ENCODE results near the gene TRIO.

Gene TRIO

DNA sequence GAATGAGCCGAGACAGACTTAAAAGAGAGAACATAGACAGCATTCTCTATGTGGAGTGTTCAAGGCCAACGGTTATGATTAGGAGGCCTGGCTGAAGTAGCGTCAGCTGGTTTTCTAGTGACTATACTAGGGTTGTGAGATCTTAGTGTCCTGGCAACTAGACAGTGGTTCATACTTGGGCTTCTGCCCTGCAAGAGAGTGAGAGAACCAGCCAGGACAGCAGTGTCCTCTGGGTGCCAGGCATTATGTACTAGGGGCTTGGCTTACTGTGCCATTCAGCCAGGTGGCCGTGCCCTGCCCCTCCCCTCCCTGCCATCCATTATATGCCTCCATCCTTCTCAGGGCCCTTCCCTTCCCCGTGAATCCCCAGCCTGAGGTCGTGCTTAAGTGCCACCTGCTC lies 56.8 kb downstream of the TRIO start:
- H3K4me1 ChIP-seq, result no peaks in the 10 kb centered on the region

DNA sequence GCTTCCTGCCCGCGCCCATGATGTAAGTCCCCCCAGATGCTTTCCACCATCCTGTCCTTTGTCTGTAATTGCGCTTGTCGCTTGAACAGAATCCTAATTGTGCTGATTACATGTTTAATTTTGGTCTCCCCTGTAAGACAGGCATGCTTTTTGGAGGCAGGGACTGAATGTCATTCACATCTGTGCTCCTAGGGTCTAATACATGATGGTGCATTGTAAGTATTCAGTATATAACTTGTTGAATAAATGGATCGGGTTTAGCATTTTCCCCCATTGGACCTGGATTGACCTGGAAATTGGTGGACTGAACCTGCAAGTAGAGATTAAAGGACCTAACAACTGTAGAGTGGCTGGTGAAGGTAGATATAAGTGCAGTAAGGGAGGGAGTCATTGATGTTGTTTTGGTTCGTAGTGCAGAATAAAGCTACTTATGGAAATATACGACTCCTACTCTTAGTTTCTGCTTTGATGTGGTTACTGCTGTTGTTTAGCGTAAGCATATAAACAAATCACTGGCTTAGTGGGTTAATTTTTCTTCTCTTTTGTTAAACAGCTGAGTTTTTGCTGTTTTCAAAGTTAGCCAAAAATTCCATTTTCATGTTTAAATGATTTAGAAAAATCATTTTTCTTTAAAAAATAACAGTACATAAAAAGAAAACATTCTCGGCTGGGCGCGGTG lies 57.3 kb downstream of the TRIO start:
- no peak overlapping the region for H3K4me2 ChIP-seq (ENCODE audit: low read length)
- TF ChIP-seq, protein P1, sequence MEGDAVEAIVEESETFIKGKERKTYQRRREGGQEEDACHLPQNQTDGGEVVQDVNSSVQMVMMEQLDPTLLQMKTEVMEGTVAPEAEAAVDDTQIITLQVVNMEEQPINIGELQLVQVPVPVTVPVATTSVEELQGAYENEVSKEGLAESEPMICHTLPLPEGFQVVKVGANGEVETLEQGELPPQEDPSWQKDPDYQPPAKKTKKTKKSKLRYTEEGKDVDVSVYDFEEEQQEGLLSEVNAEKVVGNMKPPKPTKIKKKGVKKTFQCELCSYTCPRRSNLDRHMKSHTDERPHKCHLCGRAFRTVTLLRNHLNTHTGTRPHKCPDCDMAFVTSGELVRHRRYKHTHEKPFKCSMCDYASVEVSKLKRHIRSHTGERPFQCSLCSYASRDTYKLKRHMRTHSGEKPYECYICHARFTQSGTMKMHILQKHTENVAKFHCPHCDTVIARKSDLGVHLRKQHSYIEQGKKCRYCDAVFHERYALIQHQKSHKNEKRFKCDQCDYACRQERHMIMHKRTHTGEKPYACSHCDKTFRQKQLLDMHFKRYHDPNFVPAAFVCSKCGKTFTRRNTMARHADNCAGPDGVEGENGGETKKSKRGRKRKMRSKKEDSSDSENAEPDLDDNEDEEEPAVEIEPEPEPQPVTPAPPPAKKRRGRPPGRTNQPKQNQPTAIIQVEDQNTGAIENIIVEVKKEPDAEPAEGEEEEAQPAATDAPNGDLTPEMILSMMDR (IDR thresholded peaks at IDR 0.05), result no peak
- H2AFZ ChIP-seq, result no peak overlapping the region
- H3K27ac ChIP-seq, result no peak overlapping the region
- H3K9ac ChIP-seq, result no peak overlapping the region
- no peaks in the 10 kb centered on the region for H3K36me3 ChIP-seq (ENCODE audit: control insufficient read depth, insufficient read depth, low read length)
- H3K79me2 ChIP-seq, result peaks cover 50% of the 10 kb centered on the region
- H3K4me3 ChIP-seq (ENCODE audit: low read depth, low read length), result no peak overlapping the region
- H3K27me3 ChIP-seq (ENCODE audit: control insufficient read depth, insufficient read depth, low read length), result no peaks in the 10 kb centered on the region
- H3K9me3 ChIP-seq (ENCODE audit: control insufficient read depth, low read length), result no peaks in the 10 kb centered on the region
- H3K4me1 ChIP-seq, result no peaks in the 10 kb centered on the region

More for the DNA sequence above, 56.8 kb downstream of the TRIO start:
- no peaks in the 10 kb centered on the region for H3K9me3 ChIP-seq (ENCODE audit: control insufficient read depth, low read length)
- TF ChIP-seq, protein P1 (IDR thresholded peaks at IDR 0.05), result no peak
- H3K36me3 ChIP-seq (ENCODE audit: control insufficient read depth, insufficient read depth, low read length), result no peaks in the 10 kb centered on the region
- H3K4me3 ChIP-seq (ENCODE audit: low read depth, low read length), result no peak overlapping the region
- no peak overlapping the region for H2AFZ ChIP-seq
- H3K79me2 ChIP-seq, result peaks cover 56% of the 10 kb centered on the region
- H3K9ac ChIP-seq, result no peak overlapping the region
- no peak overlapping the region for H3K4me2 ChIP-seq (ENCODE audit: low read length)
- no peaks in the 10 kb centered on the region for H3K27me3 ChIP-seq (ENCODE audit: control insufficient read depth, insufficient read depth, low read length)
- H3K27ac ChIP-seq, result no peak overlapping the region

DNA sequence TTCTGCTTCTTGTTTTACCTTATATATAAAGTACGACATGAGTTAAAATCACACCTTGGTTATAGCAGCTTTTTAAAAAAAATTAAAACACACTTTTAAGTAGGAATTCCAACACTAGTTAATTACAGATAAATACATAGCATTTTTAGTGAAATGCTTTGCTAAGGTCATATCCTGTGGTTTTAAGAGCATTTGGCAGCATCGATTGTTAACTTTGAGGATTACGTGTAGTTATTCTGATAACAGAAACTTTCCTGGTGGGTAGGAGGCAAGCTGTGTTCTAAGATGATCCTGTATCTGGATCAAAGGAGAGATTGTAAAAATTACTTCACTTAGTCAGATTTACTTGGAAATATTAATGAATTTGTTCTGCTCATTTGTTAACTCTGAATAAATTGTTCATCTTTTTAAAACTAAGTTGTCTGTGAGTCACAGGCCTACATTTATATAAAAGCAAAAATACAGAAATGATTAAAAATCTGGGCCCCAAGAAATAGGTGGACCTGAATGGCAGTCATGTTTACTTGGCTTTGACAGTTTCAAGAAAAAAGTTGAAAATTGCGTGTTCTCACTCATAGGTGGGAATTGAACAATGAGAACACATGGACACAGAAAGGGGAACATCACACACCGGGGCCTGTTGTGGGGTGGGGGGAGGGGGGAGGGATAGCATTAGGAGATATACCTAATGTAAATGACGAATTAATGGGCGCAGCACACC lies 58.3 kb downstream of the TRIO start:
- Histone ChIP-seq H3K9me3 (ENCODE audit: control insufficient read depth, low read length) (no peaks in the 10 kb centered on the region), H3K27me3 (ENCODE audit: control insufficient read depth, insufficient read depth, low read length) (no peaks in the 10 kb centered on the region), H3K9ac (no peak overlapping the region), H2AFZ (no peak overlapping the region), H3K4me3 (ENCODE audit: low read depth, low read length) (no peak overlapping the region), H3K27ac (no peak overlapping the region), H3K36me3 (ENCODE audit: control insufficient read depth, insufficient read depth, low read length) (no peaks in the 10 kb centered on the region), H3K79me2 (peaks cover 43% of the 10 kb centered on the region), H3K4me2 (ENCODE audit: low read length) (no peak overlapping the region), H3K4me1 (no peaks in the 10 kb centered on the region)
- TF ChIP-seq, protein P1 (IDR thresholded peaks at IDR 0.05), result no peak

DNA sequence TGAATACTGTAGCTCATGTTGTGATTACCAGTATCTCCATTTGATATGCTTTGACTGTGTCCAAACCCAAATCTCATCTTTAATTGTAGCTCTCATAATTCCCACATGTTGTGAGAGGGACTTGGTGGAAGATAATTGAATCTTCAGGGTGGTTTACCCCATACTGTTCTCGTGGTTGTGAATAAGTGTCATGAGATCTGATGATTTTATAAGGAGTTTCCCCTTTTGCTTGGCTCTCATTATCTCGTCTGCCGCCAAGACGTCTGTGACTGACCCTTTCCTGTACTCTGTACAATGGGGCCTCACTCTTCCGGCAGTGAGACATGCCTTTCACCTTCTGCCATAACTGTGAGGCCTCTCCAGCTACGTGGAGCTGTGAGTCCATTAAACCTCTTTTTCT lies 59.3 kb downstream of the TRIO start:
- TF ChIP-seq, protein P1 (IDR thresholded peaks at IDR 0.05), result no peak
- Histone ChIP-seq H3K79me2 (peaks cover 41% of the 10 kb centered on the region), H2AFZ (no peak overlapping the region), H3K27me3 (ENCODE audit: control insufficient read depth, insufficient read depth, low read length) (no peaks in the 10 kb centered on the region), H3K9me3 (ENCODE audit: control insufficient read depth, low read length) (no peaks in the 10 kb centered on the region), H3K27ac (no peak overlapping the region), H3K36me3 (ENCODE audit: control insufficient read depth, insufficient read depth, low read length) (no peaks in the 10 kb centered on the region), H3K4me3 (ENCODE audit: low read depth, low read length) (no peak overlapping the region), H3K4me2 (ENCODE audit: low read length) (no peak overlapping the region), H3K9ac (no peak overlapping the region), H3K4me1 (no peaks in the 10 kb centered on the region)
